ENCODE results near the gene PTPRK. TPM values are rescaled to one million over a fixed set of nuclear protein-coding genes. Genes with fewer than 3 reads are reported as not detected.

Gene PTPRK
- total RNA-seq, 1 donor from 2014 or later: 13.0 TPM

DNA sequence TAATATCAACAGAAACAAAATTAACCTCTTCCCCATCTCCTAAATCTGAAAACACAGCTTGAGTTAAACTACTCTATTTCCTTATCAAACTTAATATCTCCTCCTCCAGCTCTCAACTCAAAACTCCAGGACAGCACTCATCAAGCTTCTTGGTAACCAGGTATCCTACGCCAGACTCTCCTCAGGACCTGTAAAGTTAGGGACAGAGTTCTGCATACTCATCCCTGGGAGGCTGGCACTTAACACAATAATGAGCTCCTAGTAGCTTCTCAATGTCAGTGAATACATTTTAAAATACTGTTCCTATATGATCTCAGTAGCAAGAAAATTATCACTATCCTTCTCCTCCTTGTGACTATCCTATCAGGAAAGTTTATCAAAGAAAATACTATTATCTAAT is 240.3 kb downstream of the PTPRK start:
- ATAC-seq: no peak

GRCh38 chr6:128278836-128279235 is 241.6 kb downstream of the PTPRK start:
- no peak for ATAC-seq

GRCh38 chr6:128277379-128277778 is 243.0 kb downstream of the PTPRK start:
- no peak for ATAC-seq

DNA sequence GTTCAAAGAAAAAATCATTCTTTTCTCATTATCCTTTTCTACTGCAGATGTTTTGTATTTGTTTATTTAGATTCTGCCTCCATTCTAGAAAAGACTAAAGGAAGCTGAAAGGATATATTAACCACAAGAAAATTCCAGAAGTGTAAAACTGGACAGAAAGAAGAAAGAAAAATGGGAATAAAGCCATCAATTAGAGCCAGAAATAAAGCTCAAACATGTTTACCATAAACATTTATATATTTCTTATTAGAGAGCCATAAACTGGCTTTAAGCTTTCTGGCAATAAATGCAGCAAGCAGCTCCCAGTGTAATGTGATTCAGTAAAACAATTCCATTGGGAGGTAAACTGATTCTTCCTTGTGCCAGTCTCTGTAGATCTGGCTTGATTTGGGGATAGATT is 244.1 kb downstream of the PTPRK start:
- no peak for ATAC-seq

- ATAC-seq: no peak
Observed at GRCh38 chr6:128275681-128276080, 244.7 kb downstream of the PTPRK start.

- ATAC-seq: no peak
Observed at GRCh38 chr6:128275030-128275429, 245.4 kb downstream of the PTPRK start.

DNA sequence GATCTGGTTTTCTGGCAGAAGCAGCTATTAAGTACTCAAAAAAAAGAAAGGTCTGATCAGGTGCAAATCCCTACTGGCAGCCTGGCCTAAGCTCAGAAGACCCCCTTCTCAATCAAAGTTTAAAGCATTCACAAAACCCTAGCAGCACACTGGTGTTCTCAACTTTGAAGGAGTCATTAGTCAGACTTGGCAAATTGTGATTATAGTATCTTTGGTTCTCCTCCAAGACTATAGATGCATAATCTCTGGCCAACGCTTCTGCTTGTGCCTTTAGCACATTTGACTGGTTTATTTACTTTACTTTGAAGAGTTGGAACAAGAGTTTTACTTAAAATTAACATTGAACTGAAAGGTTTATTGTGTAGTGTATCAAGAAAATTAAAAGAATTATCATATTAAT is 248.9 kb downstream of the PTPRK start:
- peak; percentile 37 for ATAC-seq

DNA sequence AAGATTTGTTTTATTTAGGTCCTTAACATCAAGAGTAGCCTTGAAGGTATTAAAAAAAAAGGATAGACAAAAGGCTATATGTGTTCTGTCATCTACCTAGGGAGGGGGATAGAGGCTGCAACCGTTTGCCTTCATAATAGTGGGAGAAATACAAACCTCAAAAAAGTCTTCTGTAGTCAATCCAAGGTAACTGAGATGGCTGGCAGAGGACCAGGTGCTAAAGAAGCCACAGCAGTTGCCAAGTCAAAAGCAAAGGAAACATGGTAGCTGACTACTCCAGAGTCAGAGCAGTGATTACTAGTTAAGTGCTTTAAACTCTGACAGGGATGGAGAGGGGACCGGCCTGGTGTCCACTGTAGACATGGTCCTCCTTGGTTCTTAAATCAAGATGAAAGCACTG is 249.4 kb downstream of the PTPRK start:
- no peak for ATAC-seq

GRCh38 chr6:128266946-128267345 is 253.5 kb downstream of the PTPRK start:
- no peak for ATAC-seq

- no peak for ATAC-seq
Observed at GRCh38 chr6:128265706-128266105, 254.7 kb downstream of the PTPRK start.

DNA sequence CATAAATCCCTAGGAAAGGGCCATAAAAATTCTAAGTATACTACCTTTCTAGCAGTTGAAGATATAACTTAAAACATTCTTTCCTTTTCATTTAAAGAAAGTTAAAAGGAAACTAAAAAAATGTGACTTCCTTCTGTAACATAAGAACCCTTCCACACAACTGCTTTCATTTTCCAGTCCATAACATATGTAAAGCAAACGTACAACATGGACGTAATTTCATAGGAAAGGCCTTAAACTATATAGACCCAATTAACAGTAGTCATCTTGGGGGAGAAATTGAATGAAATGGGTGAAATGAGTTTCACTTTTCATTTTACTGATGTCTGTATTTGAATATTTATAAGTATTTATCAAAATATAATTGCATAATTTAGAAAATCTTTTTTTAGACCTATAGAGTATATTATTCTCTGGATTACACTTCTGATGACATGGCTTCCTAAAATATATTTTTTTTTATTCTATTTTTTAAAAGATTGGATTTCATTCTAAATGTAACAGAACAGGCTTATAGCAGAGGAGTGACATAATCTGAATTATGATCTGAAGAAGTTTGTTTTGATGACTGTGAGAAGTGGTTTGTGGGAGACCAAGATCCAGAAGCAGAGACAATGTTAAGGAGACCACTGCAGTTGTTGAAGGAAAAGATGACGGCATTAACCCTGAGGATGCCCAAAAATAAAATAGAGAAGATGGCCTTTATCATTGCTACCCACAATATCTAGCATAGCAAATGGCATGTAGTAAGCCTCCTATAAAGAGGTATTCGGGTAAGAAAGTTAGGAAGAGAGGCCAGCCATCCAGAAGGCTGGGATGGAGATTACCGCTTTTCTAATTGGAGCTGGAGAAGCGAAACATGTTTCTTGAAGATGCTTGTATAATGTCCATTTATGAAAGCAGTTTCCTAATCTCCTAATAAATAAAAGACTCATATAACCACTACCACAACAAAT is 260.4 kb downstream of the PTPRK start:
- ATAC-seq: no peak

DNA sequence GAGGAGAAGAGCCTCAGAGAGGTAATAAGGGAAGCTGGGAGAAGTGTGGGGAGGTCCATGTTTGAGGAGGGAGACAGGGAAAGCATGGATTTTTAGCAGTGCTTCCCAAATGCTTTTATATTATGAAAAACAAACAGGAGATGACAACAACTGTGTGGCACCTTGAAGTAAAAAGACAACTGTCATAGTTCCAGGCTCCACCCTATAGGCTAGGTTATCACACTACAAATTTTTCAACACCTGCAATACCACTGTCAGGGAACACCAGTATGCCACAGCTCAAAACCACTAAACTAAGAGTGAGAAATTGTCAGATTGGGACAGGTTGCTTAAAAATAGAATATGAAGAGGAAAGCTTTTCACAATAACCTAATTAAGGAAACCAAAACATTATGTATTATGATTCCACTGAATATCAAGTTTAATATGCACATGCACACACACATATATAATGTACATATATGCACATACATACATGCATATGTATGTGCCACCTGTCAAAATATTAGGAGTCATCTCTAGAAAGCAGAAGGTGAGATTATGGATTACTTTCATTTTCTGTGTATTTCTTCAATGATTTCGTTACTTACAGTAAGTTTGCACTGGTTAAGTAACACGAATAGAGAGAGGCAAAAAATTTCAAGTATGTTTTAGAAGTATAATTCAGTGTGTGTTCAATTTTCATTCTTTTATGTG is 261.2 kb downstream of the PTPRK start:
- no peak for ATAC-seq

DNA sequence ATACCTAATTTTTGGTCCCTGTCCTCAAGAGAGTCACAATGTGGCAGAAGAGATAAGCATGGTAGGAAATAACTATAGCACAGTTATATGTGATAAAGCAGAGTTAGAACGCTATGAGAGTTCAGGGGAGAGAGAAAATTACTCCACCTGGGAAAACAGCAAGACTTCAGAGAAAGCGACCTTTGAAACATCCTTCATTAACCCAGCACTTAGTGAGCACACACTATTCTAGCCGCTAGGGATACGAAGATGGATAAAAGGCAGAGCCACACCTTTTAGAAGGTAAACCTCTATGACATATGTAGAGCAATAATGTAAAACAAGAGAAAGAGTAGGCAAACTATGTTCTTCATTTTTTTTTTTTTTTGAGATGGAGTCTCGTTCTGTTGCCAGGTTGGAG is 264.3 kb downstream of the PTPRK start:
- no peak for ATAC-seq

DNA sequence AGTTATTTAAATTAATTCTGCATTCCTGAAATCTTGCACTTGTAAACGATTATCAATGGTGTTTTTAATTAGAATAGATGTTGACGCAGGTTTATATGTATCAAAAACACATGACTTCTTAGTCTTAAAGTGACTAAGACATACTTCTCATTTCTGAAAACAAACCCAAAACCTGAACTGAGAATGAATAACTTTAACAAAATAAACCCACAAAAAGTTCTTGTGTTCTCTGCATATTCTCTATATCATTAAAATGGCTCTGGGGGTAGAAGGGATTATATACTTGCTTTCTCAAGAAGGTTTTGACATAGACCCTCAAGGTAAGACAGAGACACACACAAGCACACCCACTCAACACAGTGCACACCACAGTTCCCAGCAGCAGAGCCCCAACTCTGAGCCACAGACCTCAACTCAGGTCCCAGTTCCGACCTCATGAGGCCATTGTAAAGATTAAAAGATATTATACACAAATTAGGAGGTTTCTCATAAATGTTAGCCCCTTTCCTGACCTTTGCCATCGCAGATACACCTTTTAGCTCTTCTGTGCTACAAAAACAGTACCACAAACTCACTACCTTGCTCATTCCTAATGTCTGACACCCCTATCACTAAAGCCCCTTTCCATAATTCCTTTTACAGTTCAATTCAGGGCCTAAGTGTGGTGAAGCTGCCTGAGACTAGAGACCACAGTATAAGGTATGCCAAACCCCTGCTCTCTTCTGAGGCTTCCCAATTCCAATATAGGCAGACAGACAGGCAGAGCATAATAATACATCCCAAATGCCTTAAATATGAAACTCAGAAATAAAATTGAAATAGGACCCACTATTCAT is 267.8 kb downstream of the PTPRK start:
- ATAC-seq: no peak

GRCh38 chr6:128251445-128252340 is 268.7 kb downstream of the PTPRK start:
- ATAC-seq: no peak

- ATAC-seq: no peak
Observed at GRCh38 chr6:128250370-128251070, 269.9 kb downstream of the PTPRK start.

DNA sequence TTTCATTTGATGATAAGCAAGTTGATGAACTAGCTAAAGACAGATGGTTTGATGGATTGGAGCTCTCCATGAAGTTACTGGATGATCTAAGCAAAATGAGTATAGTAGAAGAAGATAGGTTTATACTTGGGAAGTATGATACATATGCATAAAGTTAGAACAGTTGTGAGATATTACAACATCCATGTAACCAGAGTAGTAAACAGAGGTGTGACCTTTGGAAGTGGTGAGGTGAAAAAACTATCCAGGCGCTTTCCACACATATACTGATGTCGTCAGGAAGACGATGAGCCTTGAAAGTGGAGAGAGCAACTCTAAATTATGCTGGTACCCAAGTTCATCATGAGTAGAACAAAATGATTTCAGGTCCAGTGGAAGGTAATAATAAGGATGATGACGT is 271.0 kb downstream of the PTPRK start:
- no peak for ATAC-seq

GRCh38 chr6:128246472-128247260 is 273.7 kb downstream of the PTPRK start:
- ATAC-seq: no peak

DNA sequence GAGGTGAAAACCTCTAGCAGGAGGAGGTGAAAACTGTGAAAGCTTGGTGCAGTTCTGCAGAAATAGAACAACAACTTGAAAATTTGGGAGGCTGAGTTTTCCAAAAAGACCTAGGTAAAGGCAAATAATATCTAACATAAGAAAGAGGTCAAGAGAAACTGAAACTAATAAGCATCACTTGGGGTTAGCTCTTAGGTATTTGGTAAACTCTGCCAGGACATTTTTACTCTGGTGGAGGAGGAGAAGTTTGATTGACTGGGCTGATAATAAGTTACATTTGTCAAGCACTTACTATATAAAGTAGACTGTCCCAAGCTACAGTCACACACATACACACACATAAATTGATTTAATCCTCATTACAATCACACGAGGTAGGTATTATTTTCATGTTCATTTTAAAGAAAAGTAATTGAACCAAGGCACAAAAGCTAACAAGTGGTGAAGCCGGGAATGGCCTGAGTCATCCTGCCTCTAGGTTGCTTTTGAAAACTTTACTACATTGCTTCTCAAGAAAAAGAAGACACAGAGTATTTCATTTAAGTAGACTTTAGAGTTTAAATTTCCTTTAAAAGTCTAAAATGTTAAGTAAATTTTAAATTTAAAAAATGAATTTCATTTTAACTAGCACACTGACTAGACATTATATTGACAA is 275.5 kb downstream of the PTPRK start:
- ATAC-seq: no peak
